Diencephalon (tissue), 1 donor: ENCODE measurements around the gene HHLA2. TPM values are rescaled to one million over a fixed set of nuclear protein-coding genes. Genes with fewer than 3 reads are reported as not detected.

Experiments used
- total RNA-seq: library from RNA; depleted of rRNA; stranded (reverse); fragments of >200 nt; gene quantifications from one replicate; pipeline ENCODE4 v1.2.3, GENCODE V29; 2014

Gene HHLA2, protein sequence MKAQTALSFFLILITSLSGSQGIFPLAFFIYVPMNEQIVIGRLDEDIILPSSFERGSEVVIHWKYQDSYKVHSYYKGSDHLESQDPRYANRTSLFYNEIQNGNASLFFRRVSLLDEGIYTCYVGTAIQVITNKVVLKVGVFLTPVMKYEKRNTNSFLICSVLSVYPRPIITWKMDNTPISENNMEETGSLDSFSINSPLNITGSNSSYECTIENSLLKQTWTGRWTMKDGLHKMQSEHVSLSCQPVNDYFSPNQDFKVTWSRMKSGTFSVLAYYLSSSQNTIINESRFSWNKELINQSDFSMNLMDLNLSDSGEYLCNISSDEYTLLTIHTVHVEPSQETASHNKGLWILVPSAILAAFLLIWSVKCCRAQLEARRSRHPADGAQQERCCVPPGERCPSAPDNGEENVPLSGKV
- total RNA-seq: not detected

DNA sequence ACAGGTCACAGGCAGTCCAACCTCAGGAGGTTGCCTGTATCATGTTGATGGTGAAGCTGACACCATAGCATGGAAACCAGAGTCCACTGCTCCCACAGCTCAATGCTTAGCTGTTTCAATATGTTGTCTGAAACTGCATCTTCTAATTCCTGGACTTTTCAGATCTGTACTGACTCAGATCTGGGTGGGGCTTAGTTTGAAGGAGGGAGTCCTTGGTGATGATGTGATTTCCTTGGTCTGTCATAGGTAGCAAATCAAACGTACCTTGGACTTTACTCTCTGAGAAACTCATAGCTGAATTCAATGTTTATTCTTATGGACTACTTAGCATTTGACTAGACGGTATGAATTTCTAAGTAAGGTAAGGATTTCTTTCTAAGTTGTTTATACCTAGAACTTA is at the start of gene HHLA2:
Gene HHLA2 (plus strand): TSS at position 310 of the 400 bp plus-strand sequence. CDS start 55,266 bp downstream, outside the sequence.

Other genes with a start within 250 kb of the HHLA2 start
- gene CD47, start 205.5 kb upstream of the HHLA2 start, total RNA-seq: 310 TPM
- gene IFT57, start 74.1 kb upstream of the HHLA2 start, total RNA-seq: 57.7 TPM
- 1.2 TPM for gene MYH15, start 214.0 kb downstream of the HHLA2 start, total RNA-seq